OCI-LY7 (cell line): ENCODE measurements around the gene CFAP73.

ENCODE experiments used
- CTCF ChIP-seq: fragments of 200-600 bp; sonication (generic); conservative IDR thresholded peaks from 2 replicates; pipeline ENCODE4 v1.5.1; 2014; ENCODE audit warnings: mild to moderate bottlenecking, antibody characterized with exemption, low read length, moderate library complexity, mixed read lengths
- EZH2phosphoT487 ChIP-seq: fragments of 200-600 bp; sonication (generic); IDR thresholded peaks from 2 replicates; pipeline ENCODE4 v1.6.1; 2018; ENCODE audit warnings: low read depth, borderline replicate concordance, mild to moderate bottlenecking, mixed run types, antibody characterized with exemption, low read length, moderate library complexity, mixed read lengths

- TF ChIP-seq CTCF (0 out of 2 replicates have a peak, but pooled peaks have one; percentile 10), EZH2phosphoT487 (no peak)
Observed at GRCh38 chr12:113103756-113104450, 45.6 kb upstream of the CFAP73 start.
